ENCODE results near the gene PAX5. TPM values are rescaled to one million over a fixed set of nuclear protein-coding genes. Genes with fewer than 3 reads are reported as not detected.

The PAX5 gene
- total RNA-seq, 1 experiment from 2014 or later = 6.6 TPM

DNA sequence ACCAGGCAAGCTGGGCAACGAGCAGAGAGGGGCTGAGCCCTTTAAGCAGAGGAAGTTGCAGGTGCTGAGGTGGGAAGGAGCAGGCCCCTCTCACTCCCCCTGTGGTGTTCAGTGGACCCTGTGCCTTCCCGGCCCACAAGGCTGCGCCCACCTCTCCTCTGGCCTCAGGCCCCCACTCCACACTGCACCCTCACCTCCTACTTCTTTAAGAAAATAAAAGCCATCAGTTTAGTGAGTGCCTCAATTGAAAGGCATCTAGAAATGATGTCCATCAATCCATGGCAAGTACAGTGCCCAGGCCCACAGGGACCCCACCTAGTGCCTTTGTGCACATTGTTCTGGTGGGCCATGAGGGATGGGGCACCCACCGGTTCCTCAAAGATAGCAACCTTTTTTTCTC lies 158.0 kb downstream of the PAX5 start:
- Mint-ChIP-seq H3K4me1 (no peaks in the 10 kb centered on the region), H3K36me3 (peaks cover 3% of the 10 kb centered on the region; the same call in 1 of the 2 replicates), H3K27ac (no peak overlapping the region), H3K4me3 (no peak overlapping the region), H3K27me3 (ENCODE audit: low read depth) (no peaks in the 10 kb centered on the region), H3K9me3 (peaks cover 14% of the 10 kb centered on the region)
- no peak for DNase-seq (ENCODE audit: low spot score)
- ChIA-PET POLR2A (no interaction called here), CTCF (interaction anchor here (0.7 to 5.3 kb wide), 3 partner anchors 21 to 112 kb away, joined by 3 to 232 read pairs (median 4); no protein-coding TSS in a partner anchor)
- TF ChIP-seq, protein P1, sequence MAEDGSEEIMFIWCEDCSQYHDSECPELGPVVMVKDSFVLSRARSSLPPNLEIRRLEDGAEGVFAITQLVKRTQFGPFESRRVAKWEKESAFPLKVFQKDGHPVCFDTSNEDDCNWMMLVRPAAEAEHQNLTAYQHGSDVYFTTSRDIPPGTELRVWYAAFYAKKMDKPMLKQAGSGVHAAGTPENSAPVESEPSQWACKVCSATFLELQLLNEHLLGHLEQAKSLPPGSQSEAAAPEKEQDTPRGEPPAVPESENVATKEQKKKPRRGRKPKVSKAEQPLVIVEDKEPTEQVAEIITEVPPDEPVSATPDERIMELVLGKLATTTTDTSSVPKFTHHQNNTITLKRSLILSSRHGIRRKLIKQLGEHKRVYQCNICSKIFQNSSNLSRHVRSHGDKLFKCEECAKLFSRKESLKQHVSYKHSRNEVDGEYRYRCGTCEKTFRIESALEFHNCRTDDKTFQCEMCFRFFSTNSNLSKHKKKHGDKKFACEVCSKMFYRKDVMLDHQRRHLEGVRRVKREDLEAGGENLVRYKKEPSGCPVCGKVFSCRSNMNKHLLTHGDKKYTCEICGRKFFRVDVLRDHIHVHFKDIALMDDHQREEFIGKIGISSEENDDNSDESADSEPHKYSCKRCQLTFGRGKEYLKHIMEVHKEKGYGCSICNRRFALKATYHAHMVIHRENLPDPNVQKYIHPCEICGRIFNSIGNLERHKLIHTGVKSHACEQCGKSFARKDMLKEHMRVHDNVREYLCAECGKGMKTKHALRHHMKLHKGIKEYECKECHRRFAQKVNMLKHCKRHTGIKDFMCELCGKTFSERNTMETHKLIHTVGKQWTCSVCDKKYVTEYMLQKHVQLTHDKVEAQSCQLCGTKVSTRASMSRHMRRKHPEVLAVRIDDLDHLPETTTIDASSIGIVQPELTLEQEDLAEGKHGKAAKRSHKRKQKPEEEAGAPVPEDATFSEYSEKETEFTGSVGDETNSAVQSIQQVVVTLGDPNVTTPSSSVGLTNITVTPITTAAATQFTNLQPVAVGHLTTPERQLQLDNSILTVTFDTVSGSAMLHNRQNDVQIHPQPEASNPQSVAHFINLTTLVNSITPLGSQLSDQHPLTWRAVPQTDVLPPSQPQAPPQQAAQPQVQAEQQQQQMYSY (CRISPR knock-in tag; IDR thresholded peaks at IDR 0.05) = no peak
- TF ChIP-seq, protein P2, sequence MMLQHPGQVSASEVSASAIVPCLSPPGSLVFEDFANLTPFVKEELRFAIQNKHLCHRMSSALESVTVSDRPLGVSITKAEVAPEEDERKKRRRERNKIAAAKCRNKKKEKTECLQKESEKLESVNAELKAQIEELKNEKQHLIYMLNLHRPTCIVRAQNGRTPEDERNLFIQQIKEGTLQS (CRISPR knock-in tag; conservative IDR thresholded peaks at IDR 0.05) = no peak
- no peak for ATAC-seq

DNA sequence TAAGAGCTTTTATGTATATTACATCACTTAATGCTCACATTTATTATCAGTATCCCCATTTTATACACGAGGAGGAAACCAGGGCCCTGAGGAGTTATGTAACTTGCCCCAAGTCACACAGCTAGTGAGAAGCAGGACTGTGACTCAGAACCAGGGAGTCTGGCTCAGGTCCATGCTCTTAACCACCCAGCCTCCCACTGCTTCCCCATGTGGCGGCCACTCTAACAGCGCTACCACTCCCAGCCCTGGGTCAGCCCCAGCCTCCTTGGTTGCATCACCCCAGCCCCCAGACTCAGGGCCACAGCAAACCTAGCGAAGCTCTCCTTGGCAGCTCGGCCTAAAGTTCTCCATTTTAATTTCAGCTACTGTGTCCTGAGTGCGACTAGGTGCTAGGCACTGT lies 159.1 kb downstream of the PAX5 start:
- no peaks in the 10 kb centered on the region for H3K4me1 Mint-ChIP-seq
- H3K27me3 Mint-ChIP-seq (ENCODE audit: low read depth) = no peaks in the 10 kb centered on the region
- DNase-seq (ENCODE audit: low spot score) = no peak
- CTCF ChIA-PET = interaction anchor here (0.7 to 5.3 kb wide), 11 partner anchors 8 to 536 kb away, joined by 3 to 232 read pairs (median 37); no protein-coding TSS in a partner anchor
- TF ChIP-seq, protein P3, sequence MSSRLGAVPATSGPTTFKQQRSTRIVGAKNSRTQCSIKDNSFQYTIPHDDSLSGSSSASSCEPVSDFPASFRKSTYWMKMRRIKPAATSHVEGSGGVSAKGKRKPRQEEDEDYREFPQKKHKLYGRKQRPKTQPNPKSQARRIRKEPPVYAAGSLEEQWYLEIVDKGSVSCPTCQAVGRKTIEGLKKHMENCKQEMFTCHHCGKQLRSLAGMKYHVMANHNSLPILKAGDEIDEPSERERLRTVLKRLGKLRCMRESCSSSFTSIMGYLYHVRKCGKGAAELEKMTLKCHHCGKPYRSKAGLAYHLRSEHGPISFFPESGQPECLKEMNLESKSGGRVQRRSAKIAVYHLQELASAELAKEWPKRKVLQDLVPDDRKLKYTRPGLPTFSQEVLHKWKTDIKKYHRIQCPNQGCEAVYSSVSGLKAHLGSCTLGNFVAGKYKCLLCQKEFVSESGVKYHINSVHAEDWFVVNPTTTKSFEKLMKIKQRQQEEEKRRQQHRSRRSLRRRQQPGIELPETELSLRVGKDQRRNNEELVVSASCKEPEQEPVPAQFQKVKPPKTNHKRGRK (CRISPR knock-in tag; IDR thresholded peaks at IDR 0.05; ENCODE audit: borderline replicate concordance) = no peak
- POLR2A ChIA-PET = no interaction called here
- ATAC-seq = no peak
- H3K9me3 Mint-ChIP-seq = peaks cover 14% of the 10 kb centered on the region
- H3K36me3 Mint-ChIP-seq = peaks cover 3% of the 10 kb centered on the region; the same call in 1 of the 2 replicates
- H3K4me3 Mint-ChIP-seq = no peak overlapping the region
- no peak overlapping the region for H3K27ac Mint-ChIP-seq

DNA sequence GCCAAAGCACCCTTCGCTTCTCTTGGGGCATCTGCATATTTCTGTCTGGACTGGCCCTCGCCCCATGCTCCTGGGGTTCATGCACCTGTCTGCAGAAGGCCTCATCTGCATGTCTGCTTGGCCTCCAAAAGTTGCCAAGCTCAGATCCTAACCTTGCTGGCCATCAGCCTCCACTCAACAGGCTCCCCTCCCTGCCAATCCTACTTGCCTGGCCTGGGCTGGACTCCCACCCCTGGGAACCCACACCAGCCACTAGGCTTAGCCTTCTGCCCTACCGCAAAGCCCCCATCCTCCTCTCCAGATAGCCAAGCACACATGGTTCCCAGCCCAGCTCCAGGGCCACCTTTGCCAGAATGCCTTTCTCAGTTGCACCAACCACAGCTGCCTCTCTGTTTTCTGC lies 159.8 kb downstream of the PAX5 start:
- no peak for TF ChIP-seq ZNF423 (CRISPR knock-in tag; IDR thresholded peaks at IDR 0.05)
- TF ChIP-seq TEAD4 (CRISPR knock-in tag; IDR thresholded peaks at IDR 0.05) = no peak
- TF ChIP-seq ZNF416 (CRISPR knock-in tag; IDR thresholded peaks at IDR 0.05) = no peak
- TF ChIP-seq ETV6 (CRISPR knock-in tag; IDR thresholded peaks at IDR 0.05) = no peak
- TF ChIP-seq PRRX2 (CRISPR knock-in tag; IDR thresholded peaks at IDR 0.05) = no peak
- TF ChIP-seq, protein P1 (CRISPR knock-in tag; IDR thresholded peaks at IDR 0.05) = no peak
- ChIA-PET POLR2A (no interaction called here), CTCF (interaction anchor here (1.2 to 5.3 kb wide), 15 partner anchors 9 to 179 kb away, joined by 3 to 232 read pairs (median 32); no protein-coding TSS in a partner anchor)
- DNase-seq (ENCODE audit: low spot score) (no peak), ATAC-seq (no peak)
- peaks cover 3% of the 10 kb centered on the region; the same call in 1 of the 2 replicates for H3K36me3 Mint-ChIP-seq
- no peaks in the 10 kb centered on the region for H3K27me3 Mint-ChIP-seq (ENCODE audit: low read depth)
- no peak overlapping the region for H3K27ac Mint-ChIP-seq
- peaks cover 14% of the 10 kb centered on the region for H3K9me3 Mint-ChIP-seq
- H3K4me3 Mint-ChIP-seq = no peak overlapping the region
- H3K4me1 Mint-ChIP-seq = peaks cover under 1% of the 10 kb centered on the region; the same call in 1 of the 2 replicates

Data from WTC11 (cell line).